Heart right ventricle (tissue), 16 donors: ENCODE measurements around the gene STK32A. TPM values are rescaled to one million over a fixed set of nuclear protein-coding genes. Genes with fewer than 3 reads are reported as not detected.

Source experiments
- ATAC-seq, 8 donors: fragments of 200-7000 bp; cut with Tn5 transposase; one replicate each; pipeline ENCODE4 v1.9.1; 2020; ENCODE audit warnings: mild to moderate bottlenecking in 8 of 8, moderate library complexity in 8 of 8, moderate number of reproducible peaks in 1 of 8
- DNase-seq, 2 donors: peaks; one replicate each; pipeline ENCODE4 v3.0.0-alpha.2; 2020
- H3K27ac ChIP-seq, 10 donors: fragments of 200-600 bp; sonication (generic) in 2 of 10; one replicate each; pipeline versions ENCODE4 v1.5.0 to v1.8.0; 2020 to 2022; ENCODE audit warnings: mild to moderate bottlenecking in 3 of 10
- H3K27me3 ChIP-seq, 7 donors: fragments of 200-600 bp; one replicate each; pipeline ENCODE4 v1.8.0; 2021 to 2022; ENCODE audit warnings: mild to moderate bottlenecking in 2 of 7
- H3K36me3 ChIP-seq, 9 donors: fragments of 200-600 bp; sonication (generic) in 1 of 9; one replicate each; pipeline versions ENCODE4 v1.5.0 to v1.8.0; 2020 to 2022; ENCODE audit warnings: mild to moderate bottlenecking in 2 of 9
- H3K4me1 ChIP-seq, 9 donors: fragments of 200-600 bp; sonication (generic) in 1 of 9; one replicate each; pipeline versions ENCODE4 v1.5.0 to v1.8.0; 2020 to 2022; ENCODE audit warnings: mild to moderate bottlenecking in 4 of 9
- H3K4me3 ChIP-seq, 10 donors: fragments of 200-600 bp; sonication (generic) in 2 of 10; one replicate each; pipeline versions ENCODE4 v1.5.0 to v1.8.0; 2020 to 2022; ENCODE audit warnings: mild to moderate bottlenecking in 7 of 10, moderate library complexity in 2 of 10
- H3K9me3 ChIP-seq, 11 donors: fragments of 200-600 bp in 10 of 11; sonication (generic) in 2 of 11; one replicate each; pipeline versions ENCODE4 v1.5.0 to v1.8.0; 2013 to 2022; ENCODE audit warnings: mild to moderate bottlenecking in 2 of 11, control low read depth in 1 of 11, moderate library complexity in 1 of 11
- CTCF ChIP-seq, 9 donors: fragments of 200-600 bp; sonication (generic) in 2 of 9; IDR thresholded peaks; one replicate each; pipeline versions ENCODE4 v1.5.0 to v1.8.0; 2021 to 2022; ENCODE audit warnings: antibody characterized with exemption in 9 of 9, mild to moderate bottlenecking in 5 of 9, moderate library complexity in 1 of 9
- WGBS, 2 donors: extraction: QIAGEN DNeasy Blood & Tissue Kit; methylation state at CpG; one replicate each; pipeline ENCODE4 v1.1.7; 2013; ENCODE audit warnings: inconsistent platforms in 1 of 2; 5-methylcytosine and 5-hydroxymethylcytosine counted together
- intact Hi-C, 10 donors: fragments of 100-400 bp; cut with DNase I; formaldehyde crosslinking; loops; one replicate each; pipeline versions ENCODE4 v1.11.1 to v1.14.2; 2022
- polyA plus RNA-seq, 2 donors: library from polyadenylated mRNA; stranded (reverse); fragments of 200-250 nt; gene quantifications; one replicate each; pipeline ENCODE4 v1.2.3, GENCODE V29; 2013
- total RNA-seq, 10 donors: library from RNA; stranded (reverse); fragmentation: NEBNext Ultra II Directional in 3 of 10; extraction: Animal tissue kit (Norgen Biotek cat#: 25700) in 3 of 10; gene quantifications; one replicate each; pipeline versions ENCODE4 v1.2.1 to v1.2.4, GENCODE V29; 2021 to 2023
- donor health status: Arrhythmogenic right ventricular cardiomyopathy.
- donor health status: ischemic (EF 13 %, LVEDD 7.1; RV severe dilation, severe dysfunction).
- donor health status: healthy with polysubstance abuse.
- donor health status: DM: no; HTN: yes; CAD: no.
- donor health status: DM: no; HTN: no; CAD: no.
- donor health status: ischemic (EF 25% LVEDD 6.9; RV normal size, moderate dysfunction).
- donor health status: ischemic (EF 25% LVEDD 5.7; RV mildly dilated, moderate dysfunction).
- donor health status: healthy.
- donor health status: DM: yes; HTN: yes; CAD: no.
- donor health status: Ischemic cardiomyopathy.
- donor health status: ischemic (EF 35%, LVEDD 5.7; RV mildly dilated, moderate dysfunction).
- donor health status: nonischemic (EF 11% LVEDD 7.7; RV severe dilation, severe dysfunction).
- donor health status: DM: yes; HTN: yes; CAD: no.
- donor health status: PGD.
- donor health status: ischemic (EF 29% LVEDD 5.4; RV normal size, mild dysfunction).
- donor health status: nonischemic (EF 23%, LVEDD 6.1; RV moderate dilation, normal function).

Gene STK32A
- total and polyA plus RNA-seq, 12 donors = 0.13 to 2.1 (median 0.76) TPM

- H3K27ac ChIP-seq = no peak overlapping the region
- no peaks in the 10 kb centered on the region for H3K27me3 ChIP-seq
- TF ChIP-seq CTCF (IDR thresholded peaks at IDR 0.05) = peak in 8 of 9 donors; percentile 13 to 66 (median 56)
- no peak overlapping the region for H3K4me3 ChIP-seq
- no peaks in the 10 kb centered on the region for H3K4me1 ChIP-seq
- DNase-seq (no peak), ATAC-seq (no peak)
- H3K9me3 ChIP-seq = no peaks in the 10 kb centered on the region
- 12 to 43% methylated on average over 2 of the region's 2 CpGs for WGBS, 2 donors
- intact Hi-C loops = loop anchor here in 9 of 10 donors (2.0 to 10.0 kb wide), 7 partner anchors 135 to 148 kb away; partner anchors contain the start of gene STK32A (in 1 of the 9)
- H3K36me3 ChIP-seq = no peaks in the 10 kb centered on the region
Measured at GRCh38 chr5:147369742-147370374, 135.0 kb downstream of the STK32A start.

GRCh38 chr5:147371290-147371689 is 136.5 kb downstream of the STK32A start:
- ATAC-seq (no peak), DNase-seq (no peak)
- no peak for TF ChIP-seq CTCF (IDR thresholded peaks at IDR 0.05)
- no peaks in the 10 kb centered on the region for H3K36me3 ChIP-seq
- no peaks in the 10 kb centered on the region for H3K4me1 ChIP-seq
- intact Hi-C loops = loop anchor here in 1 of 10 donors (5.0 kb wide), 1 partner anchor 144 kb away; no protein-coding TSS in a partner anchor
- no peaks in the 10 kb centered on the region for H3K27me3 ChIP-seq
- no peak overlapping the region for H3K4me3 ChIP-seq
- no peak overlapping the region for H3K27ac ChIP-seq
- no peaks in the 10 kb centered on the region for H3K9me3 ChIP-seq

GRCh38 chr5:147372191-147372590 is 137.4 kb downstream of the STK32A start:
- Histone ChIP-seq H3K36me3 (no peaks in the 10 kb centered on the region), H3K27me3 (no peaks in the 10 kb centered on the region), H3K27ac (no peak overlapping the region), H3K4me1 (no peaks in the 10 kb centered on the region), H3K4me3 (no peak overlapping the region), H3K9me3 (no peaks in the 10 kb centered on the region)
- 97 to 99% methylated on average over 1 of the region's 1 CpG for WGBS, 2 donors
- no peak for TF ChIP-seq CTCF (IDR thresholded peaks at IDR 0.05)
- DNase-seq (no peak), ATAC-seq (no peak)
- intact Hi-C loops = loop anchor here in 1 of 10 donors (5.0 kb wide), 1 partner anchor 145 kb away; no protein-coding TSS in a partner anchor

- TF ChIP-seq CTCF (IDR thresholded peaks at IDR 0.05) = no peak
- Histone ChIP-seq H3K4me1 (no peaks in the 10 kb centered on the region), H3K27ac (no peak overlapping the region), H3K9me3 (peaks cover 0 to 2% (median 0%) of the 10 kb centered on the region in 11 donors), H3K27me3 (no peaks in the 10 kb centered on the region), H3K36me3 (no peaks in the 10 kb centered on the region), H3K4me3 (no peak overlapping the region)
- DNase-seq (no peak), ATAC-seq (no peak)
- WGBS, 2 donors = 92 to 95% methylated on average over 3 of the region's 3 CpGs
- intact Hi-C loops = loop anchor here in 1 of 10 donors (5.0 kb wide), 1 partner anchor 146 kb away; no protein-coding TSS in a partner anchor
Measured at GRCh38 chr5:147373328-147373727, 138.5 kb downstream of the STK32A start.
